HG03442 (cell line): ENCODE results near the gene RCC2.
A peak's percentile ranks its signal among the peaks of the same experiment; 100 is the strongest.

Source experiments
- ATAC-seq: cut with Tn5 transposase; IDR thresholded peaks from one replicate; pipeline ENCODE4 v1.9.1; 2021; ENCODE audit warnings: mild to moderate bottlenecking, moderate library complexity; ENCODE audit not compliant: unreplicated experiment

The RCC2 gene

DNA sequence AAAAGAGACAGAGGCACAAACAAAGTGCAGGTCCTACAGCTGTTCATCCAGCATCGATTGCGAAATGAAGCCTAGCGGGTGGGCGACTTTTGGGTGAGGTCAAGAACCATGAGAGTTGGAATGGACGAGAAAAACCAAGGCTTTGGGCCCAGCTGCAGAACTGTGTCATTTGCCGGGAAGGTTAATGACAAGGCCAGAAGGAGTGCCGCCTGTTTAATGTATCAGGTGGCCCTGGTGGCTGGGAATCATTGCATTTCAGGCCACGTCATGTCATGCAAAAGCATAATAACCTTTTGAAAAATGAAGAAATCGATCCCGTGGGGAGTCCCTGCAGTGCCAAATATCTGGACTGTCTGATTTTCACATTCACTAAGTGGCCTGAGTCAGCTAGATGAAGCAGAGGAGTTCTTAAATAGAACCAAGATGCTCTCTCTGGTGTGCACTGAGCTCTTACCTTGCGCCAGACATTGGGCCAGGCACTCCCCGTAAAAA is 8.1 kb upstream of the RCC2 start:
- no peak for ATAC-seq

DNA sequence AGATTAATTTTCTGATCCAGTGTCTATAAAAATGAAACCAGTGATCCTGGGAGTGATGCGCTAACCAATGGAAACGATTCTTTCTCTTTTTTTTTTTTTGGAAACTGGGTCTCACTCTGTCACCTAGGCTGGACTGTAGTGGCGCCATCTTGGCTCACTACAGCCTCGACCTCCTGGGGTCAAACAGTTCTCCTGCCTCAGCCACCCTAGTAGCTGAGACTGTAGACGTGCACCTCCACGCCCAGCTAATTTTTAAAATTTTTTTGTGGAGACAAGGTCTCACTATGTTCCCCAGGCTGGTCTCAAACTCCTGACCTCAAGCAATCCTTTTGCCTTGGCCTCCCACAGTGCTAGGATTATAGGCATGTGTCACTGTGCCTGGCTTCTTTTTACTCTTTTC is 3.4 kb upstream of the RCC2 start:
- no peak for ATAC-seq

DNA sequence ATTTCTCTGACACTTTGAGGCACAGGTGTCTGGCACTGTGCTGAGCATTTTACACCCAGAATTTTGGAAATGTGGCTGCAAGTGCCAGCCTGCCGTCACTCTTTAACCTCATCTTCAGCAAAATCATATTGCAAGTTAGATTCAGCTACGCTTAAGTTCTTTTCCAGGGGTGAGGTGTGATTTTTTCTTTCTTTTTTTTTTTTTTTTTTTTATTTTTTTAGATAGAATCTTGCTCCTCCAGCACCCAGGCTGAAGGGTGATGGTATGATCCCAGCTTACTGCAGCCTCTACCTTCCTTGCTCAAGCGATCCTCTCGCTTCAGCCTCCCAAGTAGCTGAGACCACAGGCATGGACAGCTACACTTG is 2.5 kb upstream of the RCC2 start:
- ATAC-seq: no peak

DNA sequence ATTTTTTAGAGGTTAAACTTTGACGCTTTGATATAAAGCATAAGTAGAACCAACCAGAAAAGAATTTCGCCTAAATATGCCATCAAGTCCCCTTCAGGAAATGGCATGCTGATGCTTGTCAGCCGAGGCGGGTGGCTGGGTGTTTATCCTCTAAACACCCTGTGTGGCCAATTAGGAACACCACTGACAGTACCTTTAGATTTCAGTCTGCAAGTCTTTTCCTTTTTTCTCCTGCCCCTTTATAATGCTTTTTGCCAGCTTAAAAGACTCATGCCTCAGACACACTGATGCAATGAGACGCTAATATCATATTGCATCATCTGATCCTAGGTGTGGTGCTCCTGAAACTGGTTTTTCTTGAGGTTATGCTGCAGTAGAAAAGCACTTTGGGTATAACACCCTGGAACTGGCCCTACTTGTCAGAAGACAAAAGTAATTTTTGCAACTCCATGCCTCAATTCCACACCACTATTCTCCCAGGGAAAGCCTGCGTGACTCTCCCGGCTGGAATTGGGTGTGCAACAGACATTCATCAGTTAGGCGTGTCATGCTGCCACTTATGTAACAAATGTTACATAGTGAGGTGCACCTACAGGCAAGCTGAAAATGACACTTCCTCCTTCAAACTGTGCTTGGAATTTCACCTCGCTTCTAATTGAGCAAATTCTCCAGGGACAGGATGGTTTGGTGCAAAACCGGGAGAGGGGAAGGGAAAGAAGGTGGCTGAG is 2.0 kb upstream of the RCC2 start:
- ATAC-seq: no peak

DNA sequence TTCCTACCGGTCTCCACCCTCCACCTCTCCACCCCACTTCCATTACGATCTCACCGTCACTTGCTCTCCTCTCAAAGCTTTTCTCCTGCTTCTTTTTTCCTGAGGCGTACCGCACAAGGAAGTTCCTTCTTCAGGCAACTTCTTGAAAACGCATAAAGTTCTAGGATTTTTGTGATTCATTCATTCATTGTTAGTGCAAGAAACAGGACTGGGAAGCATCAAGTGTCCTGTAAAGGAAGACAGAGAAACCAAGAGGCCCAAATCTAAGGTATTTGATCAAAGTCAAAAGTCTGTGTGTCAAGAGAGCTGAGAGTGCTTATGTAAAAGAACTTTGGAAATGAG is 1.3 kb upstream of the RCC2 start:
- no peak for ATAC-seq

DNA sequence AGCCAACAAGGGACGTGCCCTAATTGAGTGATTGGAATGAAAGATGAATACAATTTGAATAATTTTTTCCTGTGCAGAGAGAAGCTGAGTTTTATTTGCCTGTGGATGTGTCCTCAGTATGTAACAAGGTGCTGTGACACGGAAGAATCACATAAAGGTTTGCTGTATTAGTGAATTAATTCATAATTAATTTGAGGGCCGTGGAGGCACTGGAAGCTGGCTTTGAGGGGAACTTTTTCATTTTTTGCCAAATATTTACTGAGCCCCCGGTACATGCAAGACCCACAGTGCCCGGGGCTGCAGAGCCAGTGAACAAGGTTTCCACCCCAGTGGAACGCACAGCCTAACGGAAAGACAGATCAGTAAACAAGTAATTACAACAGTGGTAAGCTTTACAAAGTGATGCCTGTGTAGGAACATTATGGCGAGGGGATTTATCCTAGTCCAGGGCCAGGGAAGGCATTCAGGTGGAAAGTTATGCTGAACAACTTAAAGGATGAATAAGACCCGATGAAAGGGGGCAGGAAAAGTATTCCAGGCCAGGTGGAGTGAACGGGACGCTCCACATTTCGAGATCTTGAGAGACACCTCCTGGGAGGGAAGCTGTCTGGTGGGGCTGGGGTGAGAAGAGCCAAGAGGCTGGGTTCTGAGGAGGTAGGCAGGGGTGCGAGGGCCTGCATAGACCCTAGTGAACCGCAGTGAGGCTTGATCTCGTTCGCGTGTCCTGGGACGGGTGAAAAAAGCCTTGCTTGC is 773 bp upstream of the RCC2 start:
- ATAC-seq: no peak

DNA sequence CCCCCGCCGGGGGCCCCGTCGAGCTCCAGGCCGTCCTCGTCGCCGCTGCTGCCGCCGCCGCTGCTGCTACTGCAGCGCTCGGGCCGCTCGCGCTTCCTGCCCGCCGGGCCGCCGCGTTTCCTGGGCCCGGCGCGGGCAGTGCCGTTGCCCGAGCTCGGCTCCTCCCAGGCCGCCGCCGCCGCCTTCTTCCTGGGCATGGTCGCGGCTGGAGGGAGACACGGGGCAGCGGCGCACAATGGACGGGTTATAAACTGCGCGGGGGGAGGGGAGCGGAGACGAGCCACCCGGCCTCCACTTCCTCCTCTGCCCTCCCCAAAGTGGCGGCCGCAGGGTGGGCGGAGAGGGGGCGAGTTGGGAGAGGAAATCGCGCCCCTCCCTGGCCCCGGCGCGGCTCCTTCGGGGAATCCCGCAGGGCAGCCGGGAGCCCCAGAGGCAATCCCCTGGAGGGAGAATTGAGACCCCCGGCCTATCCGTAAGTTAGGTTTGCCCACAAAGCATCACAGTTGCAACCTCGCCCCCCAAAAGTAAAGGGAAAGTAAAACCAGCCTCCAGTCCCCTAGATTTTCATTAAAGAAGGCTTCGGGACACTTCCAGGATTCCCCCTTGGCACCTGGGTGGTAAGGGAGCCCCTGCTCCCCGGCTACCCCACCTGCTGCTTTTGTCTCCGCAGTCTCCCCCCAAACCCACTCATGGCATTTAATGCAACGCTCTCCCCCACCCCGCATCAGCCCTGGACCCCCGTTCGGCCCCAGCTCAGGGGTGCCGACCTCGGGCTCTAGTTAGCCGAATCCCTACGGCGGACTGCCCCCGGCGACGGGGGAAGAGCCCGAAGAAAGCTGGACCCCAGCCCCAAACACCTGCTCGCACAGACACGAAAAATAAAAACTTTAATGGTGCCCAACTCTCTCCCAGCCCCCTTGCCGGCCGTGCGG is 893 bp downstream of the RCC2 start:
- peak; percentile 33 for ATAC-seq

DNA sequence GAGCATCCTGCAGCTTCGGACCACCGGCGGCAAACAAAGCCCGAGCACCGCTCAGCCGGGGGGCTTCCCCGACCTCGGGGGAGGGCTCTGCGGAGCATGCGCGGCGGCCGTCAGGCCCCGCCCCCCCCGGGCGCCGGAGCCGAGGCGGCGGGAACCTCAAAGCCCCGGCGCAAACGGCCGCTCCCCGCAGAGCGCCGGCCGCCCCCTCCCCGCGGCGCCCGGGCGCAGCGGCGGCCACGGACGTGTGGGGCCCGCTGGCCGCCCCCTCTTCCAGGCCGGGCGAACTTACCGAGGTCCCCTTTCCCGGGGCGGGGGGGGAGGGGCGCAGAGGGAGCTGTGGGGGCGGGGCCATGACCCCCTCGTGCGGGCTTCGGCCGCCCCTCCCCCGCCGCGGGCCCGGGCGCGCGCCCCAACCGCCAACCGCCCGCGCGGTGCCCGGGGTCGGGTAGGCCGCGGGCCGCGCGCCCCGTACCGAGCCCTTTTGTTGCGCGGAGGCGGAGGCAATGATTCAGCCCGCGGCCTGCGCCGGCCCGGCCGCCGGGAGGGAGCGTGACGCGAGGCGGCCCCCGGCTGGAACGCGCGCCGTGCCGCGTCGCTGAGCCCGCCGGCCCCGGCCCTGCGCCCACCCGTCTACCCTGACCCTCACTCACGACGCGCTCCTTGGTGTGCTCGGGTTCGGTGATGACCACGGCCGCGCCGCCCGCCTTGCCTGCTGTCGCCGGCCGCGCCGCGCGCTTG is 1.7 kb downstream of the RCC2 start:
- peak; percentile 33 for ATAC-seq

DNA sequence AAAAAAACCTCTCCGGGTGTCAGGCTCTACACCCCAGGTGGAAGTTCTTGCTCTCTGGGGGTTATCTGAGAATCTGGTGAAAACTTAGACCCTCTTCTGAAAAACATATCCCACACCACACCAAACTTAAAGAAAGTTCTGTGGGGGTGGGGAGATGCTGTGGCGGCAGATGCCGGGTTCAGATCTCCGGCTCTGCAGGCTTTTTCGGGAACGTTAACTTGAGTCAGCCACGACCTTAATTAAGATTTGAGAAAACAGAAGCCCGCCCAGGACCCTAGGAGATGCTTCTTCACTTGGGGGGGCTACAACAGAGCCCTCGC is 2.3 kb downstream of the RCC2 start:
- ATAC-seq: no peak

DNA sequence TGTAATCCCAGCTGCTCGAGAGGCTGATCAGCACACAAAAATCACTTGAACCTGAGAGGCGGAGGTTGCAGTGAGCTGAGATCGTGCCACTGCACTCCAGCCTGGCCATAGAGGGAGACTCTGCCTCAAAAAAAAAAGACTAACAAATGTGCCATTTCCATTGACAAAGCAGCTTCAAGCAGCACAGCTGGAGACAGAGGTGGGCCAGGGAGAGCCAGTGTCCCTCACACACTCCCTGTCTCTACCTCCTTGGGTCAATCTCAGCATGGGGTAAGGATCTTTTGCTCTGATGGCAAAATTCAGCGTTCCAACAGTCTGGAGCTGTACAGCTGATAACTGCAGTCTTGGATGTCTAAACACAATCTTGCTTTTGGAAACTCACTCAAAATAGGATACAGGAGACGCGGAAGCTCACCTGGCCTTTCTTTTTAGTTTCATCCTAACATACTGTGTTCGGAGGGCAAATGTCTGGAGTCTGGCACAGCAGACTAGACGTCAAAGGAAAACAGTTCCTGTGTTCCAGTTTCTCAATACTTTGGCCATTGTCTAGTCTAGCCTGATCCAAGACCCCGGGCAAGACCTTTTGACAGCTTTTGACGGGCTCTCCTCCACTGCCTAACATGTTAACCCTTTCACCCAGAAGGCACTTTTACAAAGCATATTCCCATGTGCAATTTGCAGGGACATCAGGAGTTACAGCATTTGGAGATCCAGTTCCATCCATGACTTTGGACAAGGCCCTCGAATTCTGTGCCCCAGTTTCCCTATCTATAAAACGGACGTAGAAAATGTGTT is 2.9 kb downstream of the RCC2 start:
- no peak for ATAC-seq

DNA sequence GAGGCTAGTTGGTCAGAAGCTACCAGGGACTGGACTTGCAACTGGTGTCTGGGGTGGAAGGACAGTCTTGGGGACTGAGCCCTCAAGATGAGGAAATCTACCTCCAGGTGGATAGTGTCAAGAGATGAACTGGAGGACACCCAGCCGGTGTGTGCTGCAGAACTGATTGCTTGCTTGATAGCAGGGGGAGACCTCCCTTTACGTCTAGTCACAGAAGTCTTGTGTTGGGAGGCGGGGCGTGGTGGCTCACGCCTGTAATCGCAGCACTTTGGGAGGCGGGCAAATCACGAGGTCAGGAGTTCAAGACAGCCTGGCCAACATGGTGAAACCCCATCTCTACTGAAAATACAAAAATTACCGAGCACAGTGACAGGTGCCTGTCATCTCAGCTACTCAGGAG is 4.9 kb downstream of the RCC2 start:
- no peak for ATAC-seq

DNA sequence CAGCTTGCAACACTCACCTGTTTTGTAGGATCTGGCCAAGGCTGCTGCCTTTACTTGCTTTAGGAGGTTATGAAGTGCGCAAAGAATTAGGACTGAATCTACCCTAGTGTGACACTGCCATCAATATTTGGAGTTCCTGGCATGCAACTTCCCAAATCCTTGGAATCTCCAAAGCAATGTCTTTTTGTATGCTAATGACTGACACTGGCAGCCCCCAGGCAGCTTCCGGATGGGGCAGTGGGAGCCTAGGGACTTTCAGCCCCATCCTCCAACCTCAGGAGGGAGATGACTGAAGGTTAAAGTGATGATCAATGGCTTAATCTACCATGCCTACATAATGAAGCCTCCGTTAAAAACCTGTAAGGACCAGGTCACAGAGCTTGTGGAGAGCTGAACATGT is 5.5 kb downstream of the RCC2 start:
- ATAC-seq: no peak

DNA sequence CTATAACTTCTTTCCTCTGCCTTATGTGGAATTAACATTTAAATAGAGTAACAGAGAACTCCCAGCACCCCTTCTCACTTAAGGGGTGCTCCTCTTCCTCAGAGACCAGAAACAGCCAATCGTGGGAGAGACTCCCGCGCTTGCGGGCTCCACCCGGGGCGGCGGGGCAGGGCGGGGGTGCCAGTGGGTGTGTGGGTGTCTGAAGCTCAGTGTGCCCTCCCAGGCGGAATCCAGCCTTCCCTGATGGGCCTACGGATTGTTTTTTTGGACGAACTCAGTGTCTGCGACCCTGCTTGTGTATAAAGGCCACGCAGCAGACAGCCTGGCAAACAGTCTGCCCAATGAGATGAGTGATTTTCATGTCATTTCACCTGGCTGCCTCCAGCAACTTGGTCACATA is 6.2 kb downstream of the RCC2 start:
- no peak for ATAC-seq

DNA sequence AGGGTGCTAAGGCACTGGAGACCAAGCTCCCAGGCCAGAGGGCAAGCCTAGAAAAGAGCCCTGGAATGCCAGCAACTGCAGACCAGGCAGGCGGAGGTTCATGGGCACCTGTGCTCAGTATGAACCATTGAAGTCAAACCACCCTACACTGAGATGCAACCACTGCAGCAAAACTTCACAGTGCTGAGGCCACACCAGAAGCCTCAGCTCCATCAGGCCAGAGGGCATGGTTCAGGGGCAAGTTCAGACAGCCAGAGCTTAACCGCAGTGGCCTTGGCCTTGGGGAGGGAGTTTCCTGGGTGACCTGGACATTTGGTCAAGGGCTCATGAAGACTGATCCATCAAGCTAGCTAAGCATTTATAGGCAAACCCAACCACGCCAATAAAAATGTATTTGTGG is 7.1 kb downstream of the RCC2 start:
- ATAC-seq: no peak

DNA sequence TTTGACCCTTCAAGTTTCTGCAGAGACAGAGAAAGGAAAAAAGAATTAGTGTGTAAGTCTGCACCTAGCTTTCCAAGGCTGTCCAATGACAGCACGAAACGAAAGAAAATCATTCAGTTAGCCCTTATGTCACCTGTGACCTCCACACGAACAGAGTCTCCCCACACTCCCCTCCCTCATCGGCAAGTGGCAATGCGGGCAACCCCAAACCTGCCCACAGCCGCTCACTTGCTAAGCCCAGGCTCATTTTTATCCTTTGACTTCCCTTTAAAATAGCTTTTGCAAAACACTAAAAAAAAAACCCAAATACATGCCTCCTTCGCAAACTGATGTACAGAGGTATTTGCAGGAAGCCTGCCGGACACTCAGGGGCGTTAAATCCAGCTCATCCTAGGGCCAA is 10.3 kb downstream of the RCC2 start:
- no peak for ATAC-seq

DNA sequence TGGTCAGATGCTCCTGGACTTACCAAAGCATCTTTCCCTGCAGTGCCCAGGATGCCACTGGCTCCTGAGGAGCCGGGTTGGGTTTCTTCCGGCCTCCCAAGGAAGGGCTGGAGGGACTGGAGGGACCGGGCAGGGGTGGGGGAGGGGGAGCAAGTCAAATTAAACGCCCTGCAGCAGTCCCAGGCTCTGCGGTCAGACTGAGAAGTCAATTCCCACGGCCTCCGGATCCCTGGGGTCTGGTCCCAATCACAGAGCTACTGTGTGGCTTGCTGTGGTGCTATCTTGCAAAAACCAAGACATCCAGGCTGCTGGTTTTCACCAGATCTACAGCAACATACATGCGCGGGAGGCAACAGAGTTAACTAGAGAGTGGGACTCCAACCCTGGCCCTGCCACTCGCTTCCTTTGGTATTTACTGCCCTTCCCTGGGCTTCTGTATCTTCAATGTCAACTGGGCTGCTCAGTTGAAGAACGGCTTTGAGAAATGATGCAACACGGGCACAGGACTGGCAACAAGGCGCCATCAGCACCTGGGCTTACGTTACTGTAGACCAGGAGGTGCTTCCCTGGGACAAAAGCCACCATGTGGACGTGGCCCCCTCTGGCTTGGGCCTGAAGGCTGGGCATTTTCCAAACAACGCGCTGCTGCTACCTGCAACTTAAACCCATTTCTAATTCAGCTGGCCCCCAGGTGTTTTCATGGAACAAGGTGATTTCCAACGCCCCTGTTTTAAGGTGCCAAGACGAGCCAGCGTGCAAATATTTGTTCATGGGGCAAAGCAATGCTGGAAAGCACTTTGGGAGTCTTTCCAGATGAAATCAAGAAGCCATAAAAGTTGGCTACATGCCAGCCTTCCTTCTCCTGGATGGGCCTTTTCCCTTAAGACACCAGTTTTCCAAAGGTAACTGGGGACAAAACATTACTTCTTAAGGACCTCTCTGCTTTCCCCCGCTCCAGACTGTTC is 11.5 kb downstream of the RCC2 start:
- no peak for ATAC-seq

DNA sequence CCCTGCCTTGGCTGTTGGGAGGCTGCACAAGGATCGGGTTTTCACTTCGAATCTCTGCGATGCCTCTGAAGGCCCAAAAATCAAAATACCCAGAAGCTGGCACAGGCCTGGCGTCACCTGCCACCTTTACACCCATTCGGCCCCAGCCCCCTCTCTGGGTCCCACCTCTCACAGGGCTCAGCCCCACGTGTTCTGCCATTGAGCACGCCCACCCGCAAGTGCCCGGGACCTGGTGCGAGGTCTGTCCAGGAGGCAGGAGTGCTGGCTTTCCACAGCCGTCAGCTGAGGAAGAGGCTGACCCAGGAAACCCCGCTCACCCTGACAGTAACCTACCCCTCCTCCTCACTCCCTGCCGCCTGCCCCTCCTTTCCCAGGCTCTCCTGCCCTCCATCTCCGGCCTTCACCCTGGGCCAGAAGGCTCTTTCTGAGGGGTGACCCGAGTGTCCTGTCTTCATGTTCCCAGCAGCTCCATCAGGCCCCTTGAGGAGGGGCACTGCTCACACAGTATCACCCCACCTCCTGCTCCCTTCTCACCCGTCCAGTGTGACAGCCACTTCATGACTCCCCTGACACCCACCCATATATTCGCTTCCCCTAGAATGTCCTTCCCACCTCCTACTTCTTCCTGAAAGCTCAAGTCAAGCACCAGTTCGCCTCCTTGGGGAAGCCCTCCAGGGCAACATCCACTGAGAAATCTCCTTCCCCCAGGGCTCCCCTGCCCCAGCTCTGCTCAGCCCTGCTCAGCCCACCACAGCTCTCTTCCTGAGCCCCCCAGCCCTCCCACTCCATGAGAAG is 13.5 kb downstream of the RCC2 start:
- no peak for ATAC-seq

DNA sequence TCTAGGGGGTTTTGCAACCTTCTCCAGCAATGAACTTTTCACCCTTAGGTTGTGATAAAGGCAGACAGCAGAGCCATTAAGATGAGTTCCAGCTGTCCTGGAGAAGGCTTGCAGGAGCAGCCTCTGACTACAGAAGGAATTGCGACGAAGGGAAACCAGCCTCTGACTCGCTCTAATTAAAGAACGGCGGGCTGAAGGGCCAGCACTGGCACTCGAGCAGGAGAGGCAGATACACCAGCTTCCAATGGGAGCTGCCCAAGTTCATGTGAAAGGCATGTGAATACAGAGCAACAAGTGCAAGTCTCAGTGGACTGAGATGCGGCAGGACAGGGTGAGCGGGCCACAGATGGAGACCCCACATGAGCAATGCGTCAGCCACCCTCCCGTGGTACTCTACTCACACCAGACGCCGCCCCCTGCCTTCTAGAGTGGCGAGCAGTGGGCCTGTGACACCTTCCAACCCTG is 15.7 kb downstream of the RCC2 start:
- no peak for ATAC-seq
